Psoas muscle (tissue), 8 donors: ENCODE data around the gene SUMF1. TPM values are rescaled to one million over a fixed set of nuclear protein-coding genes. Genes with fewer than 3 reads are reported as not detected.

ENCODE experiments used
- ATAC-seq, 4 donors: fragments of 200-7000 bp; cut with Tn5 transposase; one replicate each; pipeline ENCODE4 v1.9.1; 2020; ENCODE audit warnings: moderate library complexity in 3 of 4, mild to moderate bottlenecking in 2 of 4
- DNase-seq, 2 donors: peaks; one replicate each; pipeline ENCODE4 v3.0.0-alpha.2; 2020
- H3K27ac ChIP-seq: fragments of 200-600 bp; one replicate; pipeline ENCODE4 v1.8.0; 2022
- H3K27me3 ChIP-seq, 3 donors: fragments of 200-600 bp in 1 of 3; one replicate each; pipeline versions ENCODE4 v1.6.1 to v1.8.0; 2013 to 2022; ENCODE audit warnings: low read length in 2 of 3, mild to moderate bottlenecking in 2 of 3, moderate library complexity in 1 of 3; ENCODE audit not compliant: insufficient read depth in 3 of 3
- H3K36me3 ChIP-seq, 2 donors: fragments of 200-600 bp in 1 of 2; one replicate each; pipeline versions ENCODE4 v1.6.1 to v1.8.0; 2013 to 2022; ENCODE audit warnings: low read depth in 1 of 2, mild to moderate bottlenecking in 1 of 2, moderate library complexity in 1 of 2; ENCODE audit not compliant: insufficient read depth in 1 of 2
- H3K4me1 ChIP-seq: fragments of 200-600 bp; one replicate; pipeline ENCODE4 v1.8.0; 2022
- H3K4me3 ChIP-seq: fragments of 200-600 bp; one replicate; pipeline ENCODE4 v1.8.0; 2022; ENCODE audit warnings: mild to moderate bottlenecking
- H3K9me3 ChIP-seq: fragments of 200-600 bp; one replicate; pipeline ENCODE4 v1.8.0; 2022
- WGBS, 3 donors: extraction: QIAGEN DNeasy Blood & Tissue Kit; methylation state at CpG; one replicate each; pipeline versions ENCODE4 v1.1.6 to v1.1.7; 2013; 5-methylcytosine and 5-hydroxymethylcytosine counted together
- intact Hi-C, 2 donors: fragments of 100-400 bp; cut with DNase I; formaldehyde crosslinking; loops; one replicate each; pipeline versions ENCODE4 v1.11.0 to v1.14.2; 2022
- polyA plus RNA-seq, 3 donors: library from polyadenylated mRNA; stranded (reverse); fragments of 200-250 nt; gene quantifications; one replicate each; pipeline ENCODE4 v1.2.3, GENCODE V29; 2013
- total RNA-seq, 4 donors: library from RNA; stranded (reverse); fragmentation: NEBNext Ultra II Directional in 2 of 4; extraction: Animal tissue kit (Norgen Biotek cat#: 25700) in 2 of 4; gene quantifications; one replicate each; pipeline versions ENCODE4 v1.2.1 to v1.2.4, GENCODE V29; 2021 to 2023
- TF ChIP-seq, protein P1 (sequence below): fragments of 200-600 bp; IDR thresholded peaks from one replicate; pipeline ENCODE4 v1.8.0; 2022; ENCODE audit warnings: antibody characterized with exemption
- donor health status: healthy with polysubstance abuse.
- donor health status: DM: no; HTN: no; CAD: no; lungs with moderate emphysema.
- donor health status: Bipolar disorder and iron deficiency.
- donor health status: healthy.
- donor health status: DM: yes; HTN: yes; CAD: no.
- donor health status: DM: no; HTN: no; CAD: no.
- donor health status: DM: no; HTN: no; CAD: no.
- donor health status: DM: yes; HTN: yes; CAD: no.

Gene SUMF1
- total and polyA plus RNA-seq, 7 donors, result 3.0 to 7.6 (median 5.0) TPM

DNA sequence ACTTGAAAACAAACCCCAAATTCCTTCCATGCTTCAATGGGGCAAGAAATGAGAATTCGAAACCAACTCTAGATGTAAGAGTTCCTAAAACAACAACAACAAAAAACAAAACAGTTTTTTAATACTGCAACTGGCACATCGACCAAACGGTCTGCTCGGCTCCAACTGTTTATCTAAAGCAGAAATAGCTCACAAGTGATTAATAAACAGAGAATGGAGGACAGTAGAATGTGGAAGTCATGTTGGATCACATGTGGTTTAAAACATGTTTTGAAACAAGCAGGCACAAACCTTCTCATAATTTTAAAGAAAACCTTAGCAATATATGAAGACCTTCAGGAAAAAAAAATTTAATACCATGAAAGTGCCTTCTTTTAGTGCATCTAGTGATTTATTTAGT lies 108.8 kb downstream of the SUMF1 start:
- Histone ChIP-seq H3K36me3 (peaks cover 0 to 7% of the 10 kb centered on the region in 2 donors), H3K27me3 (no peaks in the 10 kb centered on the region), H3K27ac (no peak overlapping the region), H3K4me3 (no peak overlapping the region), H3K4me1 (no peaks in the 10 kb centered on the region), H3K9me3 (no peaks in the 10 kb centered on the region)
- WGBS, 3 donors, result 90 to 93% (median 93%) methylated on average over 4 of the region's 4 CpGs
- intact Hi-C loops, result loop anchor here (10.0 kb wide), 2 partner anchors 107 to 137 kb away; partner anchors contain the start of genes ITPR1 (in 2 of the 2) and SUMF1 (in 1 of the 2)
- ATAC-seq (no peak), DNase-seq (no peak)
- TF ChIP-seq, protein P1, sequence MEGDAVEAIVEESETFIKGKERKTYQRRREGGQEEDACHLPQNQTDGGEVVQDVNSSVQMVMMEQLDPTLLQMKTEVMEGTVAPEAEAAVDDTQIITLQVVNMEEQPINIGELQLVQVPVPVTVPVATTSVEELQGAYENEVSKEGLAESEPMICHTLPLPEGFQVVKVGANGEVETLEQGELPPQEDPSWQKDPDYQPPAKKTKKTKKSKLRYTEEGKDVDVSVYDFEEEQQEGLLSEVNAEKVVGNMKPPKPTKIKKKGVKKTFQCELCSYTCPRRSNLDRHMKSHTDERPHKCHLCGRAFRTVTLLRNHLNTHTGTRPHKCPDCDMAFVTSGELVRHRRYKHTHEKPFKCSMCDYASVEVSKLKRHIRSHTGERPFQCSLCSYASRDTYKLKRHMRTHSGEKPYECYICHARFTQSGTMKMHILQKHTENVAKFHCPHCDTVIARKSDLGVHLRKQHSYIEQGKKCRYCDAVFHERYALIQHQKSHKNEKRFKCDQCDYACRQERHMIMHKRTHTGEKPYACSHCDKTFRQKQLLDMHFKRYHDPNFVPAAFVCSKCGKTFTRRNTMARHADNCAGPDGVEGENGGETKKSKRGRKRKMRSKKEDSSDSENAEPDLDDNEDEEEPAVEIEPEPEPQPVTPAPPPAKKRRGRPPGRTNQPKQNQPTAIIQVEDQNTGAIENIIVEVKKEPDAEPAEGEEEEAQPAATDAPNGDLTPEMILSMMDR, result no peak

DNA sequence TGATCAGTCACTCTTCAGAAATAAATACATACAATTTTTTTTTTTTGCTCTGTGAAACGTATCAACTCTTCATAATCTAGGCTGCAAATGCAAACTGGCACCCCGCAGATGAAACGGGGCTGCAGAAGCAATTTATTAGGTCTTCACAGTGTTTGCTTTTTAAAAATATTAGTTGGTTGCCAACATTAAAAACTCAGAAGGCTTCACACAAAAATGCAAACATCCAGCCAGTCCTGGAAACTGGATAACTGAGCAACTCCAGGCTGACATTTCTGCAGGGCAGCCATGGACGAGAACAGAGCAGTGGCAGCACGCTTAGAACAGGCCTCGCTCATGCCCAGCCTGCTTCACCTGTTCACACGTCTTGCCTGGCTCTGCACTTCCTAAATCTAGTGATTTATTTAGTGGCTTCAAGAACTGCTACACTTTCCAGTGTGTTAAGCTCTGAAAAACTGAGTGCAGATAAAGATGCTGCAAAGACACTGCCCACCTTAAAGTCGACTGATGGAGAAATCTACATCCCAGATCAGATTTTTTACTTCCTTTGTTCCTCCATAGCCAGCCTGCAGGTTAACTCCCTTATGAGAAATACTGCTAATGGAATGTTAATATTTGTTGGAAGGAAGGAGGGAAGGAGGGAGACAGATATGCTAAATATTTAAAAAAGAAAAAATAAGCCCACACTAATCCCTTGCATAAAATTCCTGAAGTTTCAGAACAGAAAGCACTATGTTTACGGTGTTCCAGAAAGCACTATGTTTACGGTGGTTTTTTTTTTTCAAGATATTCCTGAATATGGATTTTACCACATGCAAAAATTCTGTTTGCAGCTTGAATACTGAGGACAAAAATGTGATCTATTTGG lies 110.3 kb downstream of the SUMF1 start:
- TF ChIP-seq, protein P1, result no peak
- no peaks in the 10 kb centered on the region for H3K4me1 ChIP-seq
- no peak overlapping the region for H3K4me3 ChIP-seq
- ATAC-seq (no peak), DNase-seq (no peak)
- H3K36me3 ChIP-seq, result peaks cover 0 to 7% of the 10 kb centered on the region in 2 donors
- intact Hi-C loops, result loop anchor here (10.0 kb wide), 2 partner anchors 108 to 138 kb away; partner anchors contain the start of genes ITPR1 (in 2 of the 2) and SUMF1 (in 1 of the 2)
- H3K9me3 ChIP-seq, result no peaks in the 10 kb centered on the region
- WGBS, 3 donors, result 74 to 80% (median 78%) methylated on average over 10 of the region's 10 CpGs
- no peak overlapping the region for H3K27ac ChIP-seq
- no peaks in the 10 kb centered on the region for H3K27me3 ChIP-seq

DNA sequence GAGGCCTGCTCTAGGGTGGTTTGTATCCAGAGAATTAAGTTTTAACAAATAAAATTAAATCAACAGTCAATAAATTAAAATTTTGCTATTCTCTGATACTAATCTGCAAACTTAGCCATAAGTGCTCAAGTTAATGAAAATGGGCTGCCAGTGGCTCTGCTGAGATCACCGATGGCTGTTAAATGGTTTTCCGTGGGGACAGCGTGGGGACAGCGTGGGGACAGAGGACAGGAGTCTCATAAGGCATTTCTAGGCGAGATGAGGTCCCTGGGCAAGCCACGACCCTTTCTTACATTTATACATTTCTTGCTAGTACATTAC lies 110.9 kb downstream of the SUMF1 start:
- WGBS, 3 donors, result 65 to 72% (median 71%) methylated on average over 6 of the region's 6 CpGs
- Histone ChIP-seq H3K9me3 (no peaks in the 10 kb centered on the region), H3K27me3 (no peaks in the 10 kb centered on the region), H3K36me3 (peaks cover 0 to 3% of the 10 kb centered on the region in 2 donors), H3K27ac (no peak overlapping the region), H3K4me1 (no peaks in the 10 kb centered on the region), H3K4me3 (no peak overlapping the region)
- TF ChIP-seq, protein P1, result no peak
- intact Hi-C loops, result loop anchor here (10.0 kb wide), 2 partner anchors 109 to 139 kb away; partner anchors contain the start of genes ITPR1 (in 2 of the 2) and SUMF1 (in 1 of the 2)
- no peak for ATAC-seq
- no peak for DNase-seq

DNA sequence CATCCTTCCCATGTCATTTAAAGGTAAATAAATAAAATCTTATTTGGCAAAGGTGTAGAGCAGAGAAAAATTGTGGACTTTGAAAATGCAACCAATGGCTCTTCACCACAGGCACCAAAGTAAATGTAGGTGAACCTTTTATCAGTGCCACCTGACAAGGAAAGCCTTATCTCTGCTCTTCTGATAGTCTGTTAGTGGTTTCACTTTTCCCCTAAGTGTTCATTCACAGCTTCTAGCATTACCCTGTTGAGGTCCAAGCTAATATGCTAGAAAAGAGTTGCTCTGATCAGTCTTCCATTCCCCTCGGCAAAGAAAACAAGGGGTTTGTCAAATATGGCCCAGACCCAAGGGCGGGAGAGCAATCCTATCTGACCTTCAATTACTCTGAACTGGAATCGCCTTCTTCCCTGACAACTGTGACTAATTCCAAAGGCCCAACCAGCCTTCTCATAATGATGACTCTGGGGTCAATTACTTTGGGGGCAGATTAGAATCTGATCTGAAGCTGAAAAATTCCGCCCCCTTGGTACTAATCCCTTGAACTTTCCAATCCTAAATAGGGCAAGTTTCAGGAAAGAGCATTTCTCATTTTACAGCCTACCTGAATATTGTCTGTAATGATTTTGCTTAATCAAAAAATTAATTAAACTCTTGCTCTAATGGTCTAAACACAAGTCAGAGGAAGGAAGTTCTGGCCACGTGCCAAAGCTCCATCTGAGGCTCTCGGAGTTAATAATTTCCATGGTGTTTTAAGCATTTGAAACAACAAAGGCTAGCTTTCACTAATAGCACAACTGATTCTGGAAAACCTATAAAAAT lies 111.5 kb downstream of the SUMF1 start:
- ATAC-seq (no peak), DNase-seq (peak; percentile 35 to 60)
- Histone ChIP-seq H3K4me3 (no peak overlapping the region), H3K4me1 (no peaks in the 10 kb centered on the region), H3K9me3 (no peaks in the 10 kb centered on the region), H3K27ac (no peak overlapping the region), H3K36me3 (no peaks in the 10 kb centered on the region), H3K27me3 (no peaks in the 10 kb centered on the region)
- 43 to 53% (median 46%) methylated on average over 6 of the region's 6 CpGs for WGBS, 3 donors
- intact Hi-C loops, result loop anchor here (10.0 kb wide), 2 partner anchors 109 to 139 kb away; partner anchors contain the start of genes ITPR1 (in 2 of the 2) and SUMF1 (in 1 of the 2)
- TF ChIP-seq, protein P1, result no peak
